T47D (cell line): Measurements from ENCODE around the gene PPM1F.
"Not testable (repeated sequence)": the region's sequence is repeated elsewhere in the genome, so short reads cannot be mapped to it uniquely, and the experiment has no call there.

Experiments used
- DNase-seq, 2 experiments: peaks; one replicate each; pipeline versions ENCODE4 v3.0.0 to v3.0.0-alpha.2; 2011 to 2012; ENCODE audit warnings: low read depth in 1 of 2, low spot score in 1 of 2
- JUND ChIP-seq: IDR thresholded peaks from 2 replicates; pipeline ENCODE4 v1.6.1; 2012; ENCODE audit warnings: low read depth
- in situ Hi-C: cut with HindIII; loops from 2 replicates; pipeline ENCODE4 v1.10.0; 2016; ENCODE audit warnings: low sequenced_read_pairs, low pct_unique_long_range_greater_than_20kb

Gene PPM1F

DNA sequence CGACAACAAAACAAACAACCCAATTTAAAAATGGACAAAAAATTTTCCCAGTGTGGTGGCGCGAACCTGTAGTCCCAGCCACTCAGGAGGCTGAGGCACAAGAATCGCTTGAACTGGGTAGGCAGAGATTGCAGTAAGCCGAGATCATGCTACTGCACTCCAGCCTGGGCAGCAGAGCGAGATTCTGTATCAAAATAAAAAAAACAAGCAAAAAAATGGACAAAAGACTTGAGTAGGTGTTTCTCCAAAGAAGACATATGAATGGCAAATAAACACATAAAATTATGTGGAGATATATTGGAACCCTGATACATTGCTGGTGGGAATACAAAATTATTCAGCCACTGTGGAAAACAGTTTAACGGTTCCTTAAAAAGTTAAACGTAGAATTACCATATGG, 57.8 kb downstream of the PPM1F start:
- no peak for TF ChIP-seq JUND
- DNase-seq: no peak
- in situ Hi-C loops: no loop called here

DNA sequence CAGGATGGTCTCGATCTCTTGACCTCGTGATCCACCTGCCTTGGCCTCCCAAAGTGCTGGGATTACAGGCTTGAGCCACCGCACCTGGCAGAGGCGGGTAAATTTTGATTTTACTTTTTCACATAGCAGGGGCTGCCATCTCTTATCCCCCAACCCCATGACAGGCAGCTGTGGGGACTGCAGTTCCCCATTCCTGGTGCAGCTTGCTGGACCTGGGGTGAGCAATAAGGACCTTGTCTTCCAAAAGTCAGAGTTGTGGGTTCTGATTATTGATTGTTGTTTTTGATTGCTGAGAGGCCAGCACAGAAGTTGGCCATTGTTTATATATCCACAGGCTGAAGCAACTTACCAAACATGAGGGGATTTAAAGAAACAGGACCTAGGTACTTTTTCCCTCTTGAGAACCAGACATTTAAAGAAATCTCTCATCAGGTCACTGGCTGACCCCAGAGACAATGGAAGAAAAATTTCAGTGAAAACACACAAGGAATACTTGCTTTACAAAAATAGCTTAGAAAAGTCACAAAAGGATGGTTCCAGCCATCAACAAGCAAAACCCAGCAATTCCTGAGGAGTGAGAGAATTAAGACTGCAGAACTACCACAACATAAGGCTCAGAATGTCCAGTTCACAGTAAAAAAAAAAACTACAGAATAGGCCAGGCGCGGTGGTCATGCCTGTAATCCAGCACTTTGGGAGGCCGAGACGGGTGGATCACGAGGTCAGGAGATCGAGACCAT, 63.2 kb downstream of the PPM1F start:
- DNase-seq: no peak
- TF ChIP-seq JUND: no peak
- in situ Hi-C loops: no loop called here

DNA sequence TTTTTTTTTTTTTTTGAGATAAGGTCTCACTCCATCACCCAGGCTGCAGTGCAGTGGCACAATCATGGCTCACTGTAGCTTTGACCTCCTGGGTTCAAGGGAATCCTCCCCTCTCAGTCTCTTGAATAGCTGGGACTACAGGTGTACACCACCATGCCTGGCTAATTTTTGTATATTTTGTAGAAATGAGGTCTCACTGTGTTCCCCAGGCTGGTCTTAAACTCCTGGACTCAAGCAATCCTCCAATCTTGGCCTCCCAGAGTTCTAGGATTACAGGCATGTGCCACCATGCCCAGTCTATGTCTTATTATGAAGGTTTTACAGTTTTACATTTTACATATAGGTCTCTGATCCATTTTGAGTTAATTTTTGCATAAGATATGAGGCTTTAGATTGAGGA, 64.8 kb downstream of the PPM1F start:
- TF ChIP-seq JUND: no peak
- no peak for DNase-seq
- in situ Hi-C loops: no loop called here

DNA sequence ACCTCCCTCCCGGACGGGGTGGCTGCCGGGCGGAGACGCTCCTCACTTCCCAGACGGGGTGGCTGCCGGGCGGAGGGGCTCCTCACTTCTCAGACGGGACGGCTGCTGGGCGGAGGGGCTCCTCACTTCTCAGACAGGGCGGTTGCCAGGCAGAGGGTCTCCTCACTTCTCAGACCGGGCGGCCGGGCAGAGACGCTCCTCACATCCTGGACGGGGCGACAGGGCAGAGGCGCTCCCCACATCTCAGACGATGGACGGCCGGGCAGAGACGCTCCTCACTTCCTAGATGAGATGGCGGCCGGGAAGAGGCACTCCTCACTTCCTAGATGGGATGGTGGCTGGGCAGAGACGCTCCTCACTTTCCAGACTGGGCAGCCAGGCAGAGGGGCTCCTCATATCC, 68.7 kb downstream of the PPM1F start:
- DNase-seq, in situ Hi-C loops: not testable (repeated sequence)

DNA sequence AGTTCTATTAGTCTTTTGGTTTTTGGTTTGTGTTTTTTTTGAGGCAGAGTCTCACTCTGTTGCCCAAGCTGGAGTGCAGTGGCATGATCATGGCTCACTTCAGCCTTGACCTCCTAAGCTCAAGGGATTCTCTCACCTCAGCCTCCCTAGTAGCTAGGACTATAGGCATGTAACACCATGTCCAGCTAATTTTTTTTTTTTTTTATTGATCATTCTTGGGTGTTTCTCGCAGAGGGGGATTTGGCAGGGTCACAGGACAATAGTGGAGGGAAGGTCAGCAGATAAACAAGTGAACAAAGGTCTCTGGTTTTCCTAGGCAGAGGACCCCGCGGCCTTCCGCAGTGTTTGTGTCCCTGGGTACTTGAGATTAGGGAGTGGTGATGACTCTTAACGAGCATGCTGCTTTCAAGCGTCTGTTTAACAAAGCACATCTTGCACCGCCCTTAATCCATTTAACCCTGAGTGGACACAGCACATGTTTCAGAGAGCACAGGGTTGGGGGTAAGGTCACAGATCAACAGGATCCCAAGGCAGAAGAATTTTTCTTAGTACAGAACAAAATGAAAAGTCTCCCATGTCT, 69.8 kb downstream of the PPM1F start:
- in situ Hi-C loops: not testable (repeated sequence)

DNA sequence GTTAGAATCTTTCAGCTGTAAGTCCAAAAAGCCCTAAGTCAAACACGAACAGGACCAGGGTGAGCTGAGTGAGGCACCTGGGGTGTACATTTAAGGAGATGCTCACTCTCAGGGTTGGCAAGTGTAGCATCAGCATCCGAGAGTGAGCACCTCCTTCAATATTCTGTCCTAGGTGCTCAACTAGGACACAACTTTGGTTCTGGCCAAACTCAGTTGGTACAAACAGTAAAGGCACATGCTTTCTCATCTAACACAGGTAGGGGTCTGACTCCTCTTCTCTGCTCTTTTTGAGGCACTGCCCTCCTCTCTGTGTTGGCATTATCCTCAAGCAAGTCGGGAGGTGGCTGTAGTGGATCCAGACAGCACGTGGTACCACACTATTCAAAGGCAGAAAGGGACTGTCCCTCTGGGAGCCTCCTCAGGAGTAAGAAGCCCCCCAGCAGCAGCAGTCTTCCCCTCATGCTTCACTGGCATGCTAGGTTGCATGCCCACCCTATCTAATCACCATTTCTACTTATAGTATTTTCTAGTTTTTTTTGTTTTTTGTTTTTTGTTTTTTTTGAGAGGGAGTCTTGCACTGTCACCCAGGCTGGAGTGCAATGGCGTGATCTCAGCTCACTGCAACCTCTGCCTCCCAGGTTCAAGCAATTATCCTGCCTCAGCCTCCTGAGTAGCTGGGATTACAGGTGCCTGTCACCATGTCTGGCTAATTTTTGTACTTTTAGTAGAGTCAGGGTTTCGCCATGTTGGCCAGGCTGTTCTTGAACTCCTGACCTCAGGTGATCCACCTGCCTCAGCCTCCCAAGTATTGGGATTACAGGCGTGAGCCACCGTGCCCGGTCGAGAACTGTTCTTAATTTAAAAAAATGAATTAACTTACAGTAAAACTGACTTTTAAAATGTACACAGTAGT, 70.6 kb downstream of the PPM1F start:
- DNase-seq: no peak
- in situ Hi-C loops: no loop called here
- no peak for TF ChIP-seq JUND

More for the DNA sequence above, 69.8 kb downstream of the PPM1F start:
- not testable (repeated sequence) for DNase-seq

DNA sequence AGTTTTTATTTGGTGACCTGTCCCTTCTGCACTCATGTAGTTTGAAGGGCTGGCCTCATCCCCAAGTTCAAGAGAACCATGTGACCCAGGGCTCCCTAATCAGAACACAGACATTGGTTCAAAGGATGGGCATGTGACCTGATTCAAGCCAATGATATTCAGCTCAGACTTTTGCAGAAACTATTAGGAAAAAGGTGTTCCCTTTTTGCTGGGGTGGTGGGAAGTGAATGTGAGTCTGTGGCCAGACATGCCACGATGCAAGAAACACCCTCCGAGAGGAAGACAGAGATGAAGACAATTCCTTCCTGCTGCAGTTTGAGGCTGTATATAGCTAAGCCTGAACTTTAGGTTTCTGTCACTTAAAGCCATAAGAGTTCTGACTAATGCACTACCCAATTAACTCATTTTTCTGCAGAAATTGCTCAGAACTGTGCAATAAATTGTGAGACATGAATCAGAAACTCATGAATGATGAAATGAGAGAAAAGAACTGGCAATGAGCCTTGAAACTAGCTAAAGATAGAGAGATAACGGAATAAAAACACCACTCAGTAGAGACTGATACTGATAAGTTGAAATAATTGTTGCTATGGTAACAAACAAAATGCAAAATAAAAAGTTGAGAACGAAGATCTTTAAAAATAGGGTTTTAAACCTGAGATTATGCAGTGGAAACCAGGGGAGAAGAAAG, 76.0 kb downstream of the PPM1F start:
- DNase-seq: no peak
- in situ Hi-C loops: no loop called here
- no peak for TF ChIP-seq JUND

DNA sequence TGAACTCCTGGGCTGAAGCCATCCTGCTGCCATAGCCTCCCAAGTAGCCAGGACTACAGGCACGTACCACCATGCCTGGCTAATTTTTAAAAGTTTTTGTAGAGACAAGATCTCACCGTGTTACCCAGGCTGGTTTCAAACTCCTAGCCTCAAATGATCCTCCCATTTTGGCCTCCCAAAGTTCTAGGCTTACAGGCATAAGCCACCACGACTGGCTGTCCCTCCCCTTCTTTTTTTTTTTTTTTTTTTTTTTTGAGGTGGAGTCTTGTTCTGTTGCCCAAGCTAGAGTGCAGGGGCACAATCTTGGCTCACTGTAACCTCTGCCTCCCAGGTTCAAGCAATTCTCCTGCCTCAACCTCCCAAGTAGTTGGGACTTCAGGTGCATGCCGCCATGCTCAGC, 77.7 kb downstream of the PPM1F start:
- in situ Hi-C loops, DNase-seq: not testable (repeated sequence)

DNA sequence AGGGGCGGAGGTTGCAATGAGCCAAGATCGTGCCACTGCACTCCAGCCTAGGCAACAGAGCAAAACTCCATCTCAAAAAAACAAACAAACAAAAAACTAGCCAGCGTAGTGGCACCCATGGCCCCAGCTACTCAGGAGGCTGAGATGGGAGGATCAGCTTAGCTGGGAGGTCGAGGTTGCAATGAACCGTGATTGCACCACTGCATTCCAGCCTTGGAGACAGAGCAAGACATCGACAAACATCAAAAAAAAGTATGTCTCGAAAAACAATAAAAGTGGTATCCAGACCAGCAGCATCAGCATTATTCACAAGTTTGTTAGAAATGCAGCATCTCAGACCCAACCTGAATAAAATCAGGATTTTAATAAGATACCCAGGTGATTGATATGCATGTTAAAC, 79.0 kb downstream of the PPM1F start:
- in situ Hi-C loops: no loop called here
- DNase-seq: no peak
- TF ChIP-seq JUND: no peak

DNA sequence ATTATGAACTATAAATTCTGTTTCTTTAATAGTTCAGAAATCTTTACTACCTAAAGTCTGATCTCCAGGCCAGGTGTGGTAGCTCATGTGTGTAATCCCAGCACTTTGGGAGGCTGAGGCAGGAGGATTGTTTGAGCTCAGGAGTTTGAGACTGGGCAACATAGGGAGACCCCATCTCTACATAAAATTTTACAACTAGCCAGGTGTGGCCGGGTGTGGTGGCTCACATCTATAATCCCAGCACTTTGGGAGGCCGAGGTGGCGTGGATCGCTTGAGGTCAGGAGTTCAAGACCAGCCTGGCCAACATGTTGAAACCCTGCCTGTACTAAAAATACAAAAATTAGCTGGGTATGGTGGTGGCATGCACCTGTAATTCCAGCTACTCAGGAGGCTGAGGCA, 79.9 kb downstream of the PPM1F start:
- DNase-seq, in situ Hi-C loops: not testable (repeated sequence)
